ENCODE measurements around the gene ARL14EPL.

Gene ARL14EPL

DNA sequence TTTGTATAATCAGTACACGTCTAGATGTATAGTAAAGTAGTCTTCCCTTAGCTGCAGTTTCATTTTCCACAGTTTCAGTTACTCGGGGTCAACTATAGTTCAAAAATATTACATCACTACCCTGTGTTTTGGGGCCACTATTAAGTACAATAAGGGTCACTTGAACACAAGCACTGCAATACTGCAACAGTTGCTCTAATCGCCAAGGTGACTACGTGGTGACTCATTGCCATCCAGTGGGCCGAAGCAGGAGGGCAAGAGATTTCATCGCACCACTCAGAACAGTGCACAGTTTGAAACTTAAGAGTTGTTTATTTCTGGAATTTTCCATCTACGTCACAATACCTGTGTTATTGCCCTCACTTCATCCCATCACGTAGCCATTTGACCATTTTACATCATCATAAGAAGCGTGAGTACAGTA, at the start of gene ARL14EPL:
Gene ARL14EPL (plus strand): TSS at position 379 of the 424 bp plus-strand sequence. CDS start 18,994 bp downstream, outside the sequence.
- no peak for DNase-seq

DNA sequence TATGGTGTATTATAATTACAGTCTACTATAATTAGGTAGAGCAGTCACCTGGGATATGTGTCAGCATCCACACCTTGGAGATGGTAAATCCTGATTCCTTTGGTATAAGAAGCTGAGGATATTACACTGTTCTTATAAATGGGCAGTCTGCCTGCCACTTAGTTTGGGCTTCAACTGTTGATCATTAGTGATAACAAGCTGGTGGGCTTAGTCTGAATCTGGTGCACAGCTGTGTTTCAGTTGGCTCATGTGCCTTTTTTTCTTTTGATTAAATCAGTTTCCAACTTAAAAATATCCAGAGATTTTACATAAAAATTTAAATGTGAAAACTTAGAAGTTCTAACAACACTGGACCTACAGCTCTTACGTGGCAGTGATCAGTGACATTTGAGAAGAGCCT, 48.8 kb upstream of the ARL14EPL start:
- no peak for DNase-seq

- DNase-seq: no peak
Observed at GRCh38 chr5:115985802-115986757, 46.2 kb upstream of the ARL14EPL start.

- DNase-seq: no peak
Observed at GRCh38 chr5:115988002-115988401, 44.3 kb upstream of the ARL14EPL start.

- no peak for DNase-seq
Observed at GRCh38 chr5:115992848-115993350, 39.4 kb upstream of the ARL14EPL start.

- no peak for DNase-seq
Observed at GRCh38 chr5:115995351-115995750, 36.9 kb upstream of the ARL14EPL start.

GRCh38 chr5:116002116-116002906, 30.0 kb upstream of the ARL14EPL start:
- no peak for DNase-seq

GRCh38 chr5:116004248-116004647, 28.0 kb upstream of the ARL14EPL start:
- DNase-seq: no peak

DNA sequence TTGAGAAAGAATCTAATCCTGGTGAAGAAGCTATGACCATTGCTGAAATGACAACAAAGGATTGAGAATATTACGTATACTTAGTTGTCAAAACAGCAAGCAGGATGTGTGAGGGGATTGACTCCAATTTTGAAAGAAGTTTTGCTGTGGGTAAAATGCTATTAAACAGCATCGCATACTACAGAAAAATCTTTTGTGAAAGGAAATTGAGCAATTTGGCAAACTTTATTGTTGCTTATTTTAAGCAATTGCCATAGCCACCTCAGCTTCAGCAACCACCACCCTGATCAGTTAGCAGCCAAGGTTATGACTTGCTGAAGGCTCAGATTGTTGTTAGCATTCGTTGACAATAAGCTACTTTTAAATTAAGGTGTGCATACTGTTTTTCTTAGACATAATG, 22.5 kb upstream of the ARL14EPL start:
- no peak for DNase-seq

DNA sequence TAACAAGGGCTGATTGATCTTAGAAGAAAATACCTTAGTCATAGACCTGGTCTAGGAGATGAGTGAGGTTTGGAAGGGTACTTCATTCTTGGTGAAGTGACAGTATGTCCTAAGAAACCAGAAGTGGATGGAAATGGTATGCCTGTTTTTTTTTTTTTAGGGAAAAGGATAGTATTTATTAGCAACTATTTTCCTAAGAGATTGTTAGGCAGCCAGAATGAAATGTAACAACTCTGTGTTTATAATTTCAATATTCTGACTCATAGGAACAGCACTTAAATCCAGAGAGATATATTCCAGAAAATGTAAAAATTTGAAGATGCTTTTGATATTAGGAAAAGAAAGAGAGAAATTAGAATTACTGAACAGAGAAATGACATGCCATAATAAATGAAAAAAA, 21.2 kb upstream of the ARL14EPL start:
- DNase-seq: no peak

- DNase-seq: no peak
Observed at GRCh38 chr5:116013207-116013785, 19.0 kb upstream of the ARL14EPL start.

GRCh38 chr5:116013936-116014335, 18.3 kb upstream of the ARL14EPL start:
- DNase-seq: no peak

- DNase-seq: no peak
Observed at GRCh38 chr5:116023619-116024018, 8.7 kb upstream of the ARL14EPL start.

- no peak for DNase-seq
Observed at GRCh38 chr5:116025866-116026265, 6.4 kb upstream of the ARL14EPL start.

DNA sequence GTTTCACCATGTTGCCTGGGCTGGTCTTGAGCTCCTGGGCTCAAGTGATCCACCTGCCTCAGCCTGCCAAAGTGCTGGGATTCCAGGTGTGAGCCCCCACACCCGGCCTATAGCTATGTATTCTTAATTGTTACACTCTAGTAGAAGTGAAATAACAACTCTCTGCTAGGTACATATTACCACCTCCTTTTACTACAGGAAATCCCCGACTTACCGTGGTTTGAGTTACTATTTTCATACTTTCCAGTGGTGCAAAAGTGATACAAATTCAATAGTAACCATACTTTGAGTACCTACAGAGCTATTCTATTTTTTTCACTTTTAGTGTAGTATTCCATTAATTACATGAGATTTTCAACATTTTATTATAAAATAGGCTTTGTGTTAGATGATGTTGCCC, 719 bp downstream of the ARL14EPL start:
- no peak for DNase-seq

GRCh38 chr5:116035123-116035522, 2.9 kb downstream of the ARL14EPL start:
- DNase-seq: no peak

- no peak for DNase-seq
Observed at GRCh38 chr5:116037236-116037822, 5.1 kb downstream of the ARL14EPL start.

- peak in 1 of 2 experiments; percentile 27 for DNase-seq
Observed at GRCh38 chr5:116038817-116039216, 6.5 kb downstream of the ARL14EPL start.

DNA sequence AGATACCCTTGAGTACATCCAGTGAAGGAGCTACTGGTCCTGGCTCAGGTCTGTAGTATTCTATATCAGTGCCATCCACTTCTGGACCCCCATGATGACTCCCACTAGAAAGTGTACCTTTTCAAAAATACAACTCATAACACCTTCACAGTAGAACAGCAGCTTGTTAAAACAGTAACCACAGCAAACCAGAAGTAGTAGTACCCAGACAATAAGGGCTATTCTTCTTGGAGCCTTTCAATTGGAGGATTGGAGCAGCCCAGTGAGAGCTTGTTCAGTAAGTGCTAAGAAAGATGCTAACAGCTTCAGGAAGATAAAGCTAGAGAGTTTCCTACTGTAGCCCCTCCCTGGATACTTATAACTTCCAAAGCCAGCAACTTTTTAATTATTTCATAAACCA, 10.1 kb downstream of the ARL14EPL start:
- no peak for DNase-seq

- no peak for DNase-seq
Observed at GRCh38 chr5:116044073-116044472, 11.8 kb downstream of the ARL14EPL start.

GRCh38 chr5:116045821-116046220, 13.5 kb downstream of the ARL14EPL start:
- no peak for DNase-seq

- no peak for DNase-seq
Observed at GRCh38 chr5:116046261-116046660, 14.0 kb downstream of the ARL14EPL start.

DNA sequence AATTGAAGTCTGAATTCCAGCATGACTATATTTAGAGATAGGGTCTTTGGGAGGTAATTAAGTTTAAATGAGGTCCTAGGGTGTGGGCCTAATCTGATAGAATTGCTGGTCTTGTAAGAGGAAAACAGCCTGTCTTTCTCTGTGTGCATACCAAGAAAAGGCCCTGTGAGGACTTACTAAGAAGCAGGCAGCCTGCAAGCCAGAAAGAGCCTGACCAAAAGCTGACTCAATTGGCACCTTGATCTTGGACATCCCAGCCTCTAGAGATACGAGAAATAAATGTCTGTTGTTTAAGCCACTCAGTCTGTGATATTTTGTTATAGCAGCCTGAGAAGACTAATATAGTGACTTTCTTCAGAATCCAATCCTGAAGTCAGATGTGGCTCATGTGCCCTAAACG, 14.6 kb downstream of the ARL14EPL start:
- no peak for DNase-seq
